GM13977 (cell line): Measurements from ENCODE around the gene NUP35.
A peak's percentile ranks its signal among the peaks of the same experiment; 100 is the strongest.

Experiments used
- DNase-seq: peaks from one replicate; pipeline ENCODE4 v3.0.0; 2012; ENCODE audit warnings: low spot score
- in situ Hi-C: fragments of 300-500 bp; cut with MboI; formaldehyde crosslinking; loops from one replicate; pipeline ENCODE4 v1.12.0; 2022; ENCODE audit warnings: low sequenced_read_pairs, low pct_unique_long_range_greater_than_20kb, mixed read lengths, inconsistent platforms; ENCODE audit not compliant: unreplicated experiment
- TF ChIP-seq, protein P1 (sequence below): IDR thresholded peaks from 2 replicates; pipeline ENCODE4 v1.5.1; 2012; ENCODE audit warnings: mild to moderate bottlenecking, control low read depth; ENCODE audit not compliant: insufficient read depth; ENCODE audit errors: extremely low read depth, missing control alignments

Gene NUP35

DNA sequence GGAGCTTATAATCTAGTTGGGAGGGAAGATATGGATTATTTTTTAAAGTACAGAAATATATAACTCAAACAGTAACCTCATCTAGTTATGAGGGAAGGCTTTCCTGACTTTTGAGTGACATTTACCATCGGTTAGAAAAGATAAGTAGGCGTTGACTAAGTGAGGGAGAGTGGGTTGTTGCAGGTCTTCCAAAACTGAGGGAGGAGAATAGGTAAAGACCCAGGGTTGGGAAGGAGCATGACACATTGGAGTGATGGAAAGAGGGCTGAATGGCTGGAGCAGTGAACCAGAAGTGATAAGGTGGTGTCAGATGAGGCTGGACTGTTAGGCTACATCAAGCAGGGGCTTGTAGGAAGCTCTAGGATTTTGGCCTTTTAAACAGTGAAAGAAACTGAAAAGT is 10.6 kb upstream of the NUP35 start:
- TF ChIP-seq, protein P1, sequence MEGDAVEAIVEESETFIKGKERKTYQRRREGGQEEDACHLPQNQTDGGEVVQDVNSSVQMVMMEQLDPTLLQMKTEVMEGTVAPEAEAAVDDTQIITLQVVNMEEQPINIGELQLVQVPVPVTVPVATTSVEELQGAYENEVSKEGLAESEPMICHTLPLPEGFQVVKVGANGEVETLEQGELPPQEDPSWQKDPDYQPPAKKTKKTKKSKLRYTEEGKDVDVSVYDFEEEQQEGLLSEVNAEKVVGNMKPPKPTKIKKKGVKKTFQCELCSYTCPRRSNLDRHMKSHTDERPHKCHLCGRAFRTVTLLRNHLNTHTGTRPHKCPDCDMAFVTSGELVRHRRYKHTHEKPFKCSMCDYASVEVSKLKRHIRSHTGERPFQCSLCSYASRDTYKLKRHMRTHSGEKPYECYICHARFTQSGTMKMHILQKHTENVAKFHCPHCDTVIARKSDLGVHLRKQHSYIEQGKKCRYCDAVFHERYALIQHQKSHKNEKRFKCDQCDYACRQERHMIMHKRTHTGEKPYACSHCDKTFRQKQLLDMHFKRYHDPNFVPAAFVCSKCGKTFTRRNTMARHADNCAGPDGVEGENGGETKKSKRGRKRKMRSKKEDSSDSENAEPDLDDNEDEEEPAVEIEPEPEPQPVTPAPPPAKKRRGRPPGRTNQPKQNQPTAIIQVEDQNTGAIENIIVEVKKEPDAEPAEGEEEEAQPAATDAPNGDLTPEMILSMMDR: no peak
- no peak for DNase-seq
- in situ Hi-C loops: no loop called here

- no peak for DNase-seq
These were observed 7.0 kb upstream of the NUP35 start for GRCh38 chr2:183117226-183117625.

GRCh38 chr2:183123117-183123958 is 905 bp upstream of the NUP35 start:
- TF ChIP-seq, protein P1: no peak
- in situ Hi-C loops: no loop called here
- no peak for DNase-seq

More at GRCh38 chr2:183117226-183117625, 7.0 kb upstream of the NUP35 start:
- in situ Hi-C loops: no loop called here
- TF ChIP-seq, protein P1: no peak

GRCh38 chr2:183123959-183124221 is 353 bp upstream of the NUP35 start:
- peak; percentile 37 for DNase-seq
- in situ Hi-C loops: no loop called here
- TF ChIP-seq, protein P1: no peak

- TF ChIP-seq, protein P1: no peak
- in situ Hi-C loops: no loop called here
- DNase-seq: no peak
These were observed 663 bp downstream of the NUP35 start for GRCh38 chr2:183124957-183125255.

DNA sequence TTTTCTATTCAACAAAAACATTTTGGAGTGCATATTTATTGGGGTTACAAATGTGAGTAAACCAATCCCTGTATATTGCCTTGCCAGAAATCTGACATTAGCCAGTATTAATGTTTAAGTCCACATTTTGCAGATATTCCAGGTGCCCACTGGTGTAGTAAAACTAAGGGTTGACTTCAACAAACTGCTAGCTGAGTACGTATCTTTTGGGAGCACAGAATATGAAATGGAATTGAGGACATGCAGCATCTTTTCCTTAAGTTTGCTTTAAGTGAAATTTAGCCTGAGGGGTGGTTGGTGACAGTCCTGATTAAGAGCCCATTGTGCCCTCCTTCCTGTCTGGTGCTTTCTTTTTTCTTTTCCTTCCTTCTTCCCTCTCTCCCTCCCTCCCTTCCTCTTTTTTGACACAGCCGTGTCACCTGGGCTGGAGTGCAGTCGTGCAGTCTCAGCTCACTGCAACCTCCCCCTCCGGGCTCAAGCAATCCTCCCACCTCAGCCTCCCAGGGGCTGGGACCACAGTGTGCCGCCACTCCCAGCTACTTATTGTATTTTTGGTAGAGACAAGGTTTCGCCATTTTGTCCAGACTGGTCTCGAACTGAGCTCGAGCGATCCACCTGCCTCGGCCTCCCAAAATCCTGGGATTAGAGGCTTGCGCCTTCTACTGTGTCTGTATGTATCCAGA is 1.6 kb downstream of the NUP35 start:
- DNase-seq: no peak
- in situ Hi-C loops: no loop called here
- TF ChIP-seq, protein P1: no peak
